Muscle of arm (tissue), 12 donors: ENCODE data around the gene TNIK. TPM values are rescaled to one million over a fixed set of nuclear protein-coding genes. Genes with fewer than 3 reads are reported as not detected.
A peak's percentile ranks its signal among the peaks of the same experiment; 100 is the strongest.

Experiments used
- DNase-seq: peaks from one replicate; pipeline ENCODE4 v3.0.0-alpha.2; 2013
- polyA plus RNA-seq, 12 donors: library from polyadenylated mRNA; unstranded; fragments of 120-200 nt; gene quantifications; one replicate each; pipeline ENCODE4 v1.2.1, GENCODE V29; 2013; ENCODE audit not compliant: insufficient read length in 12 of 12

The TNIK gene
- polyA plus RNA-seq, 12 donors: 24.3 to 57.4 (median 42.7) TPM; not detected in 1

- no peak for DNase-seq
Observed at GRCh38 chr3:171284308-171285075, 175.7 kb downstream of the TNIK start.

GRCh38 chr3:171283848-171284222, 176.4 kb downstream of the TNIK start:
- no peak for DNase-seq

GRCh38 chr3:171283183-171283847, 176.9 kb downstream of the TNIK start:
- peak; percentile 63 for DNase-seq

- DNase-seq: peak; percentile 81
Observed at GRCh38 chr3:171282041-171282440, 178.2 kb downstream of the TNIK start.

- no peak for DNase-seq
Observed at GRCh38 chr3:171281256-171281992, 178.8 kb downstream of the TNIK start.

GRCh38 chr3:171279972-171280371, 180.2 kb downstream of the TNIK start:
- DNase-seq: no peak

GRCh38 chr3:171278299-171278590, 182.0 kb downstream of the TNIK start:
- DNase-seq: no peak

- DNase-seq: no peak
Observed at GRCh38 chr3:171277456-171278298, 182.5 kb downstream of the TNIK start.

- DNase-seq: no peak
Observed at GRCh38 chr3:171276923-171277322, 183.3 kb downstream of the TNIK start.

GRCh38 chr3:171274222-171274621, 186.0 kb downstream of the TNIK start:
- no peak for DNase-seq

GRCh38 chr3:171270541-171270940, 189.7 kb downstream of the TNIK start:
- DNase-seq: no peak

- DNase-seq: no peak
Observed at GRCh38 chr3:171269542-171269941, 190.7 kb downstream of the TNIK start.

GRCh38 chr3:171268677-171269076, 191.5 kb downstream of the TNIK start:
- no peak for DNase-seq

- DNase-seq: no peak
Observed at GRCh38 chr3:171267104-171267503, 193.1 kb downstream of the TNIK start.

- DNase-seq: no peak
Observed at GRCh38 chr3:171266740-171267073, 193.5 kb downstream of the TNIK start.

- DNase-seq: no peak
Observed at GRCh38 chr3:171266034-171266739, 194.0 kb downstream of the TNIK start.

GRCh38 chr3:171264758-171265157, 195.4 kb downstream of the TNIK start:
- no peak for DNase-seq

- DNase-seq: no peak
Observed at GRCh38 chr3:171262431-171262830, 197.8 kb downstream of the TNIK start.

GRCh38 chr3:171261487-171261886, 198.7 kb downstream of the TNIK start:
- no peak for DNase-seq

- no peak for DNase-seq
Observed at GRCh38 chr3:171260899-171261298, 199.3 kb downstream of the TNIK start.

GRCh38 chr3:171260466-171260865, 199.7 kb downstream of the TNIK start:
- DNase-seq: no peak

- DNase-seq: no peak
Observed at GRCh38 chr3:171258316-171258715, 201.9 kb downstream of the TNIK start.
